SW 1271 (cell line): ENCODE measurements around the gene FNDC8.
"Not testable (repeated sequence)": the region's sequence is repeated elsewhere in the genome, so short reads cannot be mapped to it uniquely, and the experiment has no call there.

Experiments
- DNase-seq, 2 experiments: peaks; one replicate each; lab custom pipeline; 2025; lab: John Stamatoyannopoulos, UW

The FNDC8 gene

GRCh38 chr17:35121315-35121714 lies at the start of gene FNDC8:
Gene FNDC8, plus strand, starts transcription at chr17:35121615. Its CDS starts 79 bp downstream, at chr17:35121694.
- no peak for DNase-seq

GRCh38 chr17:35073183-35073790 lies 48.1 kb upstream of the FNDC8 start:
- no peak for DNase-seq

DNA sequence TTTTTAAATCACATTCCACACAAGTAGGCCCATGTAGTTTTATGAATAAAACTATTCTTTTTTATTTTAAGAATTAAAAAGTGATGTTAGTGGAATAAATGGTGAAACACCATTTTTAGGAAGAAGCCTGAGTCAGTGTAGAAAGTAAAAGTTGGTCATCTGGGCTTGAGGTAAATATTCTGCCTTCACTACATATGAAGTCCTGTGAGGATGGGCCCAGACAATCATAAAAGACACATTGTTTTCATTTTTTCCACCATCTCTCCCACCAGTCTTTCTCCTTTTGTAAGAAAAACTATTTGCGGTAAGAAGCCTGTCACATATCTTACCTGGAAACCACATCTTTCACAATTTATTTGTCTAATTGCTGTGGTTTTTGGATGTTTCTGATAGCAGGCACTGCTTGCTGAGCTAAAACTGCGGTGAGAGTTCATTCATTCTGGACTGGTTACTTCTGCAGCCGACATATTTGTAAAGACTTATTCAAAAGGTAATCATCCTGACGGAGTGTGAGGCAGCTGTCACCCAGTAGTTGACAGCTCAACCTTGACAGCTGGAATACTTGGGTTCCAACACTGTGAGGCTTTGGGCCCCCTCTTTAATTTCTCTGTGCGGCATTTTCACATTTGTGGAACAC lies 47.3 kb upstream of the FNDC8 start:
- no peak for DNase-seq

DNA sequence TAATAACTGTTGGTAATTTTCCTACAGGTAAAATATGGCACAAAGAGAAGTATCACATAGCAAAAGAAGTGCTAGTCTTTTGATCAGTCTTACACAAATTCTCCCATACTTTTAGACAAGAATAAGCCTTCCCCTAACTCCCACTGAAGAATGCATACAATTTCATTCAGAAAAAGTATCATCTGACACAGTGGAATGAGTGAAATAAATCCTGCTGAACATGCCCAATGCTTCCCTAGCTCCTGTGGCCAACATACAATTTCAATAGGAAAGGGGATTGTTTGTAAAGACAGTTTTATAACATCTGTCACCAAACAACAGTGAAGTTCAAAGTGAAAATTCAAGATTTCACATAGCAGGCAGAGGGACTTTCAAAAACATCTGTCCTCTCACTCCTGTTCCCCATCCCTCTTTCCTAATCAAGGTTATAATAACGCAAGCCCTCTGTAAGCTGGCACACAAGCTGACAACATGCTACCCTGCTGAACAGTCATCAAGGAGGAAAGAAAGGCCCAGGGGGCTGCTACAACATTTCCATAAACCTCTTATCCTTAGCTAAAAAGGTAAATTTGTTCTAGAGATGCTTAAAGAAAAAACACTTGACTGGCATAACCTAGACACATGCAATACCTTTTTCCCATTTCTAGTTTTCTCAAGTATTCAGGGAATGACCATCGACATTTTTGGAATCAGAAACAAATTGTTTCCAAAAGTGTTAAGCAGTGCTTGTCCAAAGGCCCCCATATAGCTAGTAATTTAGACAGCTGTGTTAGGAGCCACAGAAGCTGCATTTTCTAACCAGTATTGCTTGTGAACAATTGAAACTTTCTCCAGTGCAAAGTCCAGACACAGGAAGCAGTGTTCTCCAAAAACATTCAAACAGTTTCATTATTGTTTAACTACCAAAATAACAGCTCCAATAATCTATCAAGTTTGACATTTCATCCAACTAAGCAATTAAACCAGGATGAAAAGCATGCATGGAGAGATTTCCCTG lies 46.4 kb upstream of the FNDC8 start:
- no peak for DNase-seq

DNA sequence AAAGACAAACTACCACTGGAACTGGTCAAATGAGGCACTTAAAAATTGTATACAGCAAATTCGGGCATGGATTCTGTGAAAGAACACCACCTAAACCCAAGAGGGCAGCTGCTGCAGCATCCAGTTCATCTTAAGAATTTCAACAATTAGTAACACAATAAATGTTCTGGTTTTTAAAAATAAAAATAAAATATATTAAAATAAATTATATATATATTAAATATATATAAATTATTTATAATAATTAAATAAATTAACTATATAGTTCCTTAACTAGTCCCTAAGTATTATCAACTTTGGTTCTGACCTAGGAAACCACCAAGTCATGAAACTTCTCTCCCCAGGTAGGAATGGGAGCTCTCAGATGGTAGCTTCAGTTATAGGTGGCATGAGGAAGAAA lies 44.5 kb upstream of the FNDC8 start:
- DNase-seq, result no peak

- no peak for DNase-seq
Measured at GRCh38 chr17:35079547-35080423, 41.6 kb upstream of the FNDC8 start.

- DNase-seq, result no peak
Measured at GRCh38 chr17:35080536-35080935, 40.9 kb upstream of the FNDC8 start.

GRCh38 chr17:35081638-35082037 lies 39.8 kb upstream of the FNDC8 start:
- DNase-seq, result no peak

DNA sequence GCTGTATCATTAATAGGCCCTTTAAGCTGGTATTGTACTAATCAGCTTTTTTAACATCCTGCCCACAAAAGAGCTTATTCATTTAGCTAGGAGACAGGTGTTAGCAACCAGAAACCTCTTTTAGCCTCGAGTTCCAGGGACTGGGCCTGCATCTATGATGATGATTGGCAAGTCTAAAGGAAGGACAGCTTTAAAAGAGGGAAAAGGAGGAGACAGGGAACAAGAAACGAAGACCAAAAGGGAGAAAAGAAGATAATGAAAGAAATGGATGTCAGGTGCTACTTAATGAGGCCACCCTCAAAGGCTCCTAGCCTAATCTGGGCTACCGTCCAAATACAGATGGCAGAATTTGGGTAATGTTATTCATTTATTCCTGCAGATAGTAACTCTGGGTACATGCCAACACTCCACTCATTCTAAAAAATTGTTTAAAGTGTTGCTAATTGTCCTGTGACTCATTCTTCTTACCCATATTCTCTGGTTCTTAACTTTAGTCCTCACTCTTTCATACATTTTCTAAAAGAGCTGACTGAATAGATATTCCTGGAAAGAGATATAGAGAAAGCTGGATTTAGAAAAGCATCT lies 39.2 kb upstream of the FNDC8 start:
- peak; percentile 30 to 77 for DNase-seq

GRCh38 chr17:35083071-35083470 lies 38.3 kb upstream of the FNDC8 start:
- DNase-seq, result no peak

GRCh38 chr17:35084987-35085386 lies 36.4 kb upstream of the FNDC8 start:
- peak; percentile 56 to 81 for DNase-seq

GRCh38 chr17:35086164-35086563 lies 35.3 kb upstream of the FNDC8 start:
- DNase-seq, result no peak

DNA sequence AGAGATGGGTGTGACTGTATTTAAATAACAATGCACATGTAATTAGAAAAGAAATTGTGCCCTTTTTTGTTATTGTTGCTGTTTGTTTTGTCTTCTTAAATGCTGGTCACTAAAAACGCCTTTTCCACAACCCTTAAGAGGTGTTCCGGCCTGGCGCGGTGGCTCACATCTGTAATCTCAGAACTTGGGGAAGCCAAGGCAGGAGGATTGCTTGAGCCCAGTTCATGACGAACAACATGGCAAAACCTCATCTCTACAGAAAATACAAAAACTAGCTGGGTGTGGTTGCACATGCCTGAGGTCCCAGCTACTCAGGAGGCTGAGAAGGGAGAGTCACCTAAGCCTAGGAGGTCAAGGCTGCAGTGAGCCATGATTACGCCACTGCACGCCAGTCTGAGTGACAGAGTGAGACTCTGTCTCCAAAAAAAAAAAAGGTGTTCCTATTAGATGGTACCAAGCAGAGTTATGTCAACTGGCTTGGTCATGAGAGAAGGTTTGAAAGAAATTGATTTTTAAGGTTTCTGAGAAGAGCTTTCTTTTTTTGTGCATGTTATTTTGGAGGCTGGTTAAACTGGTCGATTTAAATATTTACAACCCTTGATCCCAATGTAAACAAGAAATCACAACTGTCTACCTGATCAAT lies 34.4 kb upstream of the FNDC8 start:
- DNase-seq, result peak in 1 of 2 experiments; percentile 13

DNA sequence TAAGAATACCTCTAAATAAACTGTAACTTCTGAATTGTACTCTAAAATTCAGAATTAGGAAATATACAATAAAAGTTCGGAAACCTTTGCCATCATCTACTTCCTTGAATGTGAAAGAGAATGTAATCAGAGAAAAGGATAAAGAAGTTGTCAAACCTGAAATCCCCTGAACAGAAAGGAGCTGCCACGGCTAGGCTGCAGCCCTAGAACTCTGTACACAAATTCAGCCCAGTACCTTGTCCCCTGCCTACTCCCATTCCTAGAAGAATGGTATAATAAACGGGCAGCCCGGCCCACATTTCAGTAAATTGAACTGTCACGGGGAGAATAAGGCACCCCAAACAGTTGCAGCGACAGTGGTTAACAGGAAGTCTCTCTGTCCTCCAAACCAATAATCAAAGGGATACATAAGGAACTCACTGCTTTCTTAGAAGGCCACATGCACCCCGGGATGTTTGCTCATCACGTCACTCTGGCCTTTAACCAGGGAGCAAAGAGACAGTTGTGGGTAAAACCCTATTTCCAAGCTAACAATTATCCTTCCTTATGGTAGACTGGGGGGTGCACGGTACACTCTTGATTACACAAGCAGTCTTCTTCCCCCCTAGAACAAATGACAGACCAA lies 33.6 kb upstream of the FNDC8 start:
- DNase-seq, result peak in 1 of 2 experiments; percentile 54

- DNase-seq, result peak in 1 of 2 experiments; percentile 54
Measured at GRCh38 chr17:35088356-35088880, 33.0 kb upstream of the FNDC8 start.

GRCh38 chr17:35088881-35089585 lies 32.4 kb upstream of the FNDC8 start:
- DNase-seq, result peak; percentile 42 to 69

GRCh38 chr17:35089586-35090296 lies 31.7 kb upstream of the FNDC8 start:
- DNase-seq, result no peak

GRCh38 chr17:35090707-35091106 lies 30.7 kb upstream of the FNDC8 start:
- not testable (repeated sequence) for DNase-seq

DNA sequence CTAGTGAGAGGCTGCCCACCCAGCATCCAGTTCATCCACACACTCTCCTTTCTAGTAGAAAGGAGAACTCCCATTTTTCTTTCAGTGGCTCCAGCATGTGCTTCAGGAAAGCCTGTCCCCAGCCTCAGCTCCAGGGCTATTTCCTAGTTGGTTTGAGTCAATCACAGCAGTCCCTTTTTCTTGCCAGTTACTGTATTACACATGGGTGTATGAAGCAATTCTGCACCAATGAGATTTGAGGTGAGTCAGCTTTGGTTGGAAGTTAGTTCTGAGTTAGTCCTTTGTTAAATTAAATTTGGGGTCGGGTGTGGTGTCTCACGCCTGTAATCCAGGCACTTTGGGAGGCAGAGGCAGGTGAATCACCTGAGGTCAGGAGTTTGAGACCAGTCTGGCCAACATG lies 26.5 kb upstream of the FNDC8 start:
- peak in 1 of 2 experiments; percentile 8 for DNase-seq
